PC-3 (cell line): ENCODE measurements around the gene MGLL. TPM values are rescaled to one million over a fixed set of nuclear protein-coding genes. Genes with fewer than 3 reads are reported as not detected.

Source experiments
- ATAC-seq: fragments of 200-7000 bp; cut with Tn5 transposase; 2 replicates; pipeline ENCODE4 v1.9.1; 2020; ENCODE audit warnings: mild to moderate bottlenecking, moderate library complexity
- BruUV-seq: library from RNA; stranded (reverse); fragments of 400-500 nt; replicated peaks from 2 replicates; lab custom pipeline; 2021; lab: Mats Ljungman, UMichigan
- CTCF ChIA-PET: fragments of 300-600 bp; sonication (Branson Sonifier 250); formaldehyde crosslinking; loops from one replicate; lab custom pipeline; 2022; ENCODE audit warnings: antibody characterized with exemption; lab: Charles Lee
- POLR2A ChIA-PET: fragments of 300-600 bp; sonication (Branson Sonifier 250); formaldehyde crosslinking; loops from one replicate; lab custom pipeline; 2022; ENCODE audit warnings: antibody characterized with exemption; ENCODE audit not compliant: unreplicated experiment; lab: Charles Lee
- DNase-seq: peaks from one replicate; pipeline ENCODE4 v3.0.0-alpha.2; 2015
- H2AFZ ChIP-seq: fragments of 300-600 bp; sonication (generic); 2 replicates; pipeline ENCODE4 v1.6.0; 2016; ENCODE audit warnings: antibody characterized with exemption, low read length
- H3F3A ChIP-seq: fragments of 300-600 bp; sonication (generic); one replicate; pipeline ENCODE4 v1.6.0; 2017; ENCODE audit warnings: antibody characterized with exemption, low read length, control low read depth, mild to moderate bottlenecking; ENCODE audit not compliant: unreplicated experiment
- H3K27ac ChIP-seq: fragments of 300-600 bp; sonication (generic); 2 replicates; pipeline ENCODE4 v1.5.1; 2016; ENCODE audit warnings: mild to moderate bottlenecking, low read length
- H3K27me3 ChIP-seq: fragments of 300-600 bp; sonication (generic); 2 replicates; pipeline ENCODE4 v1.6.1; 2016; ENCODE audit warnings: low read length, mixed read lengths
- H3K36me3 ChIP-seq: fragments of 300-600 bp; sonication (generic); 2 replicates; pipeline ENCODE4 v1.6.1; 2016; ENCODE audit warnings: low read depth, mixed run types, low read length, mixed read lengths
- H3K4me1 ChIP-seq: fragments of 300-600 bp; sonication (generic); 2 replicates; pipeline ENCODE4 v1.5.1; 2016; ENCODE audit warnings: low read length; ENCODE audit not compliant: insufficient read depth
- H3K4me2 ChIP-seq: fragments of 300-600 bp; sonication (generic); 2 replicates; pipeline ENCODE4 v1.6.0; 2016; ENCODE audit warnings: low read length
- H3K4me3 ChIP-seq: fragments of 300-600 bp; sonication (generic); 2 replicates; pipeline ENCODE4 v1.5.1; 2016; ENCODE audit warnings: mild to moderate bottlenecking, low read length, mixed read lengths
- H3K79me2 ChIP-seq: fragments of 300-600 bp; sonication (generic); 2 replicates; pipeline ENCODE4 v1.6.1; 2017; ENCODE audit warnings: low read length, mixed read lengths
- H3K9ac ChIP-seq: fragments of 300-600 bp; sonication (generic); 2 replicates; pipeline ENCODE4 v1.6.0; 2016; ENCODE audit warnings: mild to moderate bottlenecking, low read length
- H3K9me2 ChIP-seq: fragments of 300-600 bp; sonication (generic); replicated peaks from 2 replicates; pipeline ENCODE4 v1.6.1; 2016; ENCODE audit warnings: mixed run types, low read length, mixed read lengths
- H3K9me3 ChIP-seq: fragments of 300-600 bp; sonication (generic); 2 replicates; pipeline ENCODE4 v1.6.1; 2016; ENCODE audit warnings: low read length, mixed read lengths
- H4K20me1 ChIP-seq: fragments of 300-600 bp; sonication (generic); 2 replicates; pipeline ENCODE4 v1.6.1; 2016; ENCODE audit warnings: low read length, mixed read lengths
- EZH2 ChIP-seq: fragments of 300-600 bp; sonication (generic); IDR thresholded peaks from one replicate; pipeline ENCODE4 v1.6.1; 2017; ENCODE audit warnings: antibody characterized with exemption, mild to moderate bottlenecking, low read length; ENCODE audit not compliant: unreplicated experiment
- EZH2phosphoT487 ChIP-seq: fragments of 300-600 bp; sonication (generic); IDR thresholded peaks from 2 replicates; pipeline ENCODE4 v1.6.1; 2018; ENCODE audit warnings: mild to moderate bottlenecking, antibody characterized with exemption, low read length, borderline replicate concordance
- intact Hi-C: fragments of 100-400 bp; cut with micrococcal nuclease; formaldehyde crosslinking; loops from 2 replicates; pipeline ENCODE4 v1.9.0; 2023
- total RNA-seq: library from RNA; depleted of rRNA; stranded (reverse); fragments of >200 nt; gene quantifications from 2 replicates; pipeline ENCODE4 v1.2.3, GENCODE V29; 2014
- TF ChIP-seq, protein P1 (sequence below): fragments of 300-600 bp; sonication (generic); conservative IDR thresholded peaks from 2 replicates; pipeline ENCODE4 v1.5.1; 2017; ENCODE audit warnings: antibody characterized with exemption, low read depth, mild to moderate bottlenecking, low read length

Gene MGLL
- total RNA-seq, 1 experiment from 2014 or later: 38.7 TPM

DNA sequence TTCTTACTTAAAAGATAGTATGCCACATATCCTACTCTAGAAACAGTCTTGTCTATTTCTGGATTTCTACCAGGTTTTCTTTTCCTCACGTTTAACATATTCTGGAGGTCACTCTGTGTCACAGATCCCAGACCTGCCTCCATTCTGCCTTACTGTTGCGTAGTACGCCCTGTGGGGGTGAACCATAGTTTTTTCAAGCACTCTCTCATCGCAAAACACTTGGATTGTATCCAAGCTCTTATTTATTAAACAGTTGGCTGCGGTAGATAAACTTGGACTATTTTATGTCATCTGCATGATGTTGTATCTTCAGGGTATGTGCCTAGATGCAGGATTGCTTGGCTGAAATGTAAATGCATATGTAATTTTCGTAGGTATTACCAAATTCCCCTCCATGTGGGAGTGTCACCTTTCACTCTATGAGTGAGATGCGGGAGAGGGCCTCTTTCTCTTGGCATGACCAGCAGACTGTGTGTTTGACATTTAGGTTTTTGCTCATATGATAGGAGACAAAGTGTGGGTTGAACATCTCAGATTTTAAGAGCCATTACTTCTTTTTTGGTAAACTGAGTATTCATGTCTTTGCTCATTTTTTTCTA, 93.8 kb downstream of the MGLL start:
- DNase-seq (no peak), ATAC-seq (no peak)
- BruUV-seq: no TSS peak
- H3F3A ChIP-seq: no peaks in the 10 kb centered on the region
- H2AFZ ChIP-seq: no peak overlapping the region
- no peaks in the 10 kb centered on the region; the same call in 1 of the 2 replicates for H3K36me3 ChIP-seq
- ChIA-PET POLR2A (no interaction called here), CTCF (no interaction called here)
- no peaks in the 10 kb centered on the region for H4K20me1 ChIP-seq
- H3K4me2 ChIP-seq: no peak overlapping the region
- no peak overlapping the region for H3K4me3 ChIP-seq
- H3K79me2 ChIP-seq: peaks cover 5% of the 10 kb centered on the region; the same call in 1 of the 2 replicates
- H3K9me2 ChIP-seq: no peaks in the 10 kb centered on the region
- no peak overlapping the region for H3K9ac ChIP-seq
- H3K4me1 ChIP-seq: peaks cover 1% of the 10 kb centered on the region
- TF ChIP-seq EZH2 (no peak), EZH2phosphoT487 (no peak)
- no peaks in the 10 kb centered on the region for H3K27me3 ChIP-seq
- H3K27ac ChIP-seq: no peak overlapping the region
- no peaks in the 10 kb centered on the region for H3K9me3 ChIP-seq
- intact Hi-C loops: no loop called here

DNA sequence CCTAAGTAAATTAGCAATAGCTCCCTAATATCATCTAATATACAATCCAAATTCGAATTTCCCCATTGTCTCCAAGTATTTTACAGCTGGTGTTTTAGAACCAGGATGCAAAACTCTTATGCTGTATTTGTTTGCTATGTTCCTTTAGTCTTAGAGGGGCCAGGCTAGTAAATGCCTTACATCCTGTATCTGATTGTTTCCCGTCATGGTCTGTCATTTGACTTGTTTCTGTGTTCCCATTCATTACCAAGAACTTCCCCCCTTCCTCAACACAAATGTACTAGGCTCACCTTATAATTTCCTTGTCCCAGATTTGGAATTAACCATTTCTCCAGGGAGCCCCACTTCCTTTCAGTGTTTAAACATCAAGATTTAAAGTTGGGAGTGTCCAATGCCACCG, 95.4 kb downstream of the MGLL start:
- ChIA-PET CTCF (no interaction called here), POLR2A (no interaction called here)
- H3K4me3 ChIP-seq: no peak overlapping the region

DNA sequence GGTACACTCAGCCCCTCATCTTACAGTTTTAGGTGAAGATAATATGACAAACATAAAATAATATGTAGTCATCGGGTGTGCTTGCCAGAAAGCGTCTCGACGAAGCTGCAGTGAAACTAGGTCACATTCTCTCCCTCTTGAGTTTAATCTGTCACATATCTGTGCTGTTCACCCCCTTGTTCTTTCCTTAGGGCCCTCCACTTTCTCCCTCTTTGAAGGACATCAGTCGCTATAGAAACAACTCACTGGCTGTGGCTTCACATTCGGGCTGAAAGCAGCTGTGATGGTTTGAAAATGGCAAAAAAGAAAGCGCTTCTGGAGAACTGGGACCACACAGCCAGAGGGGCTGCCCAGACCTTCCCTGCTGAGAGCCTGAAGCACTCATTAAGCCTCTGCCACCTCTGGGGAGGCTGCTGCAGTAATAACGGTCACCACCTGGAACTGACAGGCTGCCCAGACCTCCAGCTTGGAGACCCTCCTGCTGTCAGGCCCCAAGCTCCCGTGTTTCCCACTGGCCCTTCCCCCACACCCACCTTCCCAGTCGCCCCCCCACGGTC, 99.2 kb downstream of the MGLL start:
- H3K79me2 ChIP-seq: no peaks in the 10 kb centered on the region
- no peaks in the 10 kb centered on the region for H4K20me1 ChIP-seq
- H3K9ac ChIP-seq: no peak overlapping the region
- BruUV-seq: no TSS peak
- no peak for DNase-seq
- no peak for TF ChIP-seq EZH2
- TF ChIP-seq, protein P1, sequence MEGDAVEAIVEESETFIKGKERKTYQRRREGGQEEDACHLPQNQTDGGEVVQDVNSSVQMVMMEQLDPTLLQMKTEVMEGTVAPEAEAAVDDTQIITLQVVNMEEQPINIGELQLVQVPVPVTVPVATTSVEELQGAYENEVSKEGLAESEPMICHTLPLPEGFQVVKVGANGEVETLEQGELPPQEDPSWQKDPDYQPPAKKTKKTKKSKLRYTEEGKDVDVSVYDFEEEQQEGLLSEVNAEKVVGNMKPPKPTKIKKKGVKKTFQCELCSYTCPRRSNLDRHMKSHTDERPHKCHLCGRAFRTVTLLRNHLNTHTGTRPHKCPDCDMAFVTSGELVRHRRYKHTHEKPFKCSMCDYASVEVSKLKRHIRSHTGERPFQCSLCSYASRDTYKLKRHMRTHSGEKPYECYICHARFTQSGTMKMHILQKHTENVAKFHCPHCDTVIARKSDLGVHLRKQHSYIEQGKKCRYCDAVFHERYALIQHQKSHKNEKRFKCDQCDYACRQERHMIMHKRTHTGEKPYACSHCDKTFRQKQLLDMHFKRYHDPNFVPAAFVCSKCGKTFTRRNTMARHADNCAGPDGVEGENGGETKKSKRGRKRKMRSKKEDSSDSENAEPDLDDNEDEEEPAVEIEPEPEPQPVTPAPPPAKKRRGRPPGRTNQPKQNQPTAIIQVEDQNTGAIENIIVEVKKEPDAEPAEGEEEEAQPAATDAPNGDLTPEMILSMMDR: no peak
- no peak for TF ChIP-seq EZH2phosphoT487
- no peaks in the 10 kb centered on the region for H3K9me2 ChIP-seq
- intact Hi-C loops: no loop called here
- H3K4me3 ChIP-seq: no peak overlapping the region
- H3F3A ChIP-seq: no peaks in the 10 kb centered on the region
- no peaks in the 10 kb centered on the region for H3K27me3 ChIP-seq
- CTCF ChIA-PET: no interaction called here
- H3K4me2 ChIP-seq: no peak overlapping the region
- no peak overlapping the region for H2AFZ ChIP-seq
- H3K36me3 ChIP-seq: no peaks in the 10 kb centered on the region; the same call in 1 of the 2 replicates
- no peaks in the 10 kb centered on the region for H3K4me1 ChIP-seq
- POLR2A ChIA-PET: no interaction called here
- no peak overlapping the region for H3K27ac ChIP-seq
- H3K9me3 ChIP-seq: no peaks in the 10 kb centered on the region
- no peak for ATAC-seq

More for the DNA sequence above, 95.4 kb downstream of the MGLL start:
- intact Hi-C loops: no loop called here
- H3K9me2 ChIP-seq: no peaks in the 10 kb centered on the region
- H3K4me1 ChIP-seq: no peaks in the 10 kb centered on the region
- DNase-seq: no peak
- H3K36me3 ChIP-seq: no peaks in the 10 kb centered on the region; the same call in 1 of the 2 replicates
- H3K27ac ChIP-seq: no peak overlapping the region
- no peaks in the 10 kb centered on the region for H3K9me3 ChIP-seq
- no peak for ATAC-seq
- no peak overlapping the region for H3K9ac ChIP-seq
- no peaks in the 10 kb centered on the region for H4K20me1 ChIP-seq
- H3F3A ChIP-seq: no peaks in the 10 kb centered on the region
- no peaks in the 10 kb centered on the region for H3K27me3 ChIP-seq
- no peaks in the 10 kb centered on the region for H3K79me2 ChIP-seq
- TF ChIP-seq, protein P1: no peak
- TF ChIP-seq EZH2 (no peak), EZH2phosphoT487 (no peak)
- no peak overlapping the region for H2AFZ ChIP-seq
- no TSS peak for BruUV-seq
- H3K4me2 ChIP-seq: no peak overlapping the region
